Smooth muscle cell (in vitro differentiated cells): Measurements from ENCODE around the gene SPTBN1. TPM values are rescaled to one million over a fixed set of nuclear protein-coding genes. Genes with fewer than 3 reads are reported as not detected.

Experiments used
- DNase-seq: peaks from one replicate; lab custom pipeline; 2025; ENCODE audit not compliant: unreplicated experiment; lab: John Stamatoyannopoulos, UW
- H2AFZ ChIP-seq: fragments of 200-600 bp; sonication (generic); 2 replicates; pipeline ENCODE4 v1.6.0; 2016; ENCODE audit warnings: antibody characterized with exemption, low read depth, mild to moderate bottlenecking
- H3F3A ChIP-seq: fragments of 200-600 bp; sonication (generic); 2 replicates; pipeline ENCODE4 v1.6.0; 2017; ENCODE audit warnings: antibody characterized with exemption, low read depth
- H3K27ac ChIP-seq: fragments of 200-600 bp; sonication (generic); 2 replicates; pipeline ENCODE4 v1.5.1; 2016; ENCODE audit warnings: low read depth, mild to moderate bottlenecking
- H3K27me3 ChIP-seq: fragments of 200-600 bp; sonication (generic); 2 replicates; pipeline ENCODE4 v1.6.1; 2016; ENCODE audit warnings: low read depth, mild to moderate bottlenecking
- H3K36me3 ChIP-seq: fragments of 200-600 bp; sonication (generic); 2 replicates; pipeline ENCODE4 v1.5.1; 2016; ENCODE audit warnings: low read depth
- H3K4me1 ChIP-seq: fragments of 200-600 bp; sonication (generic); 2 replicates; pipeline ENCODE4 v1.5.1; 2016; ENCODE audit warnings: low read depth
- H3K4me2 ChIP-seq: fragments of 200-600 bp; sonication (generic); 2 replicates; pipeline ENCODE4 v1.6.0; 2016; ENCODE audit warnings: mild to moderate bottlenecking
- H3K4me3 ChIP-seq: fragments of 200-600 bp; sonication (generic); 2 replicates; pipeline ENCODE4 v1.5.1; 2016; ENCODE audit warnings: mild to moderate bottlenecking
- H3K79me2 ChIP-seq: fragments of 200-600 bp; sonication (generic); 2 replicates; pipeline ENCODE4 v1.6.0; 2016; ENCODE audit warnings: low read depth, mild to moderate bottlenecking
- H3K9ac ChIP-seq: fragments of 200-600 bp; sonication (generic); 2 replicates; pipeline ENCODE4 v1.6.0; 2016; ENCODE audit warnings: low read depth
- H3K9me3 ChIP-seq: fragments of 200-600 bp; sonication (generic); replicated peaks from 2 replicates; pipeline ENCODE4 v1.5.1; 2016; ENCODE audit warnings: low read depth
- H4K20me1 ChIP-seq: fragments of 200-600 bp; sonication (generic); 2 replicates; pipeline ENCODE4 v1.6.0; 2016; ENCODE audit warnings: low read depth
- CTCF ChIP-seq: fragments of 200-600 bp; sonication (generic); IDR thresholded peaks from 2 replicates; pipeline ENCODE4 v1.5.1; 2017; ENCODE audit warnings: borderline replicate concordance, mild to moderate bottlenecking, antibody characterized with exemption; ENCODE audit not compliant: insufficient read depth, poor library complexity, severe bottlenecking
- WGBS: methylation state at CpG from one replicate; pipeline ENCODE4 v1.1.7; 2016; ENCODE audit warnings: low lambda C conversion rate; 5-methylcytosine and 5-hydroxymethylcytosine counted together
- polyA plus RNA-seq: library from polyadenylated mRNA; unstranded; fragments of >200 nt; fragmentation: Nextera tagmentation; extraction: Ambion mirVana; gene quantifications from 2 replicates; pipeline ENCODE4 v1.2.1, GENCODE V29; 2016
- total RNA-seq: library from RNA; depleted of rRNA; stranded (reverse); fragments of >200 nt; gene quantifications from 2 replicates; pipeline ENCODE4 v1.2.3, GENCODE V29; 2014

The SPTBN1 gene
- total and polyA plus RNA-seq, 2 experiments from 2014 or later = 78.7 to 186 TPM

GRCh38 chr2:54586494-54586893 is 130.4 kb downstream of the SPTBN1 start:
- Histone ChIP-seq H3K27ac (peak overlapping the region; percentile 78), H3K4me1 (peaks cover 37% of the 10 kb centered on the region), H3K4me2 (peak overlapping the region; percentile 78), H3K9me3 (no peaks in the 10 kb centered on the region), H3K79me2 (peaks cover 87% of the 10 kb centered on the region), H3K9ac (peak overlapping the region; percentile 28), H3K4me3 (no peak overlapping the region), H3K27me3 (no peaks in the 10 kb centered on the region), H4K20me1 (peaks cover 95% of the 10 kb centered on the region), H2AFZ (no peak overlapping the region), H3K36me3 (no peaks in the 10 kb centered on the region), H3F3A (peaks cover 9% of the 10 kb centered on the region)
- WGBS = 14% methylated on average over 4 of the region's 4 CpGs
- no peak for DNase-seq
- no peak for TF ChIP-seq CTCF

GRCh38 chr2:54587171-54588016 is 131.3 kb downstream of the SPTBN1 start:
- WGBS = 49% methylated on average over 8 of the region's 8 CpGs
- TF ChIP-seq CTCF = no peak
- no peak overlapping the region for H2AFZ ChIP-seq
- peak overlapping the region; percentile 78 for H3K27ac ChIP-seq
- H3K36me3 ChIP-seq = no peaks in the 10 kb centered on the region
- H3K4me3 ChIP-seq = no peak overlapping the region
- H4K20me1 ChIP-seq = peaks cover 94% of the 10 kb centered on the region
- peaks cover 87% of the 10 kb centered on the region for H3K79me2 ChIP-seq
- H3K4me2 ChIP-seq = peak overlapping the region; percentile 78
- DNase-seq = no peak
- H3K4me1 ChIP-seq = peaks cover 31% of the 10 kb centered on the region
- H3K27me3 ChIP-seq = no peaks in the 10 kb centered on the region
- H3F3A ChIP-seq = peaks cover 9% of the 10 kb centered on the region
- H3K9me3 ChIP-seq = no peaks in the 10 kb centered on the region
- H3K9ac ChIP-seq = peak overlapping the region; percentile 28

GRCh38 chr2:54588244-54588899 is 132.2 kb downstream of the SPTBN1 start:
- H3K9me3 ChIP-seq = no peaks in the 10 kb centered on the region
- DNase-seq = no peak
- H3F3A ChIP-seq = peaks cover 9% of the 10 kb centered on the region
- peaks cover 87% of the 10 kb centered on the region for H3K79me2 ChIP-seq
- no peak overlapping the region for H2AFZ ChIP-seq
- peaks cover 31% of the 10 kb centered on the region for H3K4me1 ChIP-seq
- no peaks in the 10 kb centered on the region for H3K36me3 ChIP-seq
- 93% methylated on average over 1 of the region's 1 CpG for WGBS
- H4K20me1 ChIP-seq = peaks cover 95% of the 10 kb centered on the region
- no peak for TF ChIP-seq CTCF
- no peak overlapping the region for H3K4me3 ChIP-seq
- H3K9ac ChIP-seq = no peak overlapping the region
- H3K27me3 ChIP-seq = no peaks in the 10 kb centered on the region
- peak overlapping the region; percentile 78 for H3K27ac ChIP-seq
- H3K4me2 ChIP-seq = no peak overlapping the region
